HepG2 (cell line): ENCODE results near the gene NCOA4.

Experiments
- CTCF ChIP-seq: sonication (generic); formaldehyde crosslinking; IDR thresholded peaks from 2 replicates; pipeline ENCODE4 v1.5.0; 2020; ENCODE audit warnings: mild to moderate bottlenecking, missing genetic modification reagents, moderate library complexity
- MEIS1 ChIP-seq: sonication (generic); formaldehyde crosslinking; IDR thresholded peaks from 2 replicates; pipeline ENCODE4 v1.9.0; 2021; ENCODE audit warnings: mild to moderate bottlenecking, missing genetic modification reagents, moderate library complexity, borderline replicate concordance
- NR3C1 ChIP-seq: sonication (generic); formaldehyde crosslinking; IDR thresholded peaks from 2 replicates; pipeline ENCODE4 v1.4.0; 2020; ENCODE audit warnings: missing genetic modification reagents

- TF ChIP-seq CTCF (no peak), NR3C1 (CRISPR knock-in tag) (no peak), MEIS1 (no peak)
Measured at GRCh38 chr10:46033602-46034011, 3.2 kb upstream of the NCOA4 start.
